Neural cell (in vitro differentiated cells): ENCODE data around the gene MYO10.

Experiments
- CTCF ChIP-seq: fragments of 450-650 bp; IDR thresholded peaks from 2 replicates; pipeline ENCODE4 v1.5.1; 2014; ENCODE audit warnings: antibody characterized with exemption, mild to moderate bottlenecking, moderate library complexity; ENCODE audit not compliant: poor library complexity, severe bottlenecking
- EP300 ChIP-seq: fragments of 450-650 bp; conservative IDR thresholded peaks from 2 replicates; pipeline ENCODE4 v1.6.1; 2014; ENCODE audit warnings: antibody characterized with exemption, mild to moderate bottlenecking, moderate library complexity; ENCODE audit not compliant: poor library complexity, severe bottlenecking
- EZH2 ChIP-seq: fragments of 200-600, 300-800 bp; shearing (Covaris generic), sonication (generic); IDR thresholded peaks from 2 replicates; pipeline ENCODE4 v1.6.1; 2014; ENCODE audit warnings: antibody characterized with exemption, low read length, borderline replicate concordance, mild to moderate bottlenecking; ENCODE audit not compliant: insufficient read depth, poor library complexity, severe bottlenecking
- MXI1 ChIP-seq: fragments of 450-650 bp; conservative IDR thresholded peaks from 2 replicates; pipeline ENCODE4 v1.6.1; 2014; ENCODE audit warnings: antibody characterized with exemption, mild to moderate bottlenecking; ENCODE audit not compliant: poor library complexity, severe bottlenecking
- POLR2AphosphoS5 ChIP-seq: IDR thresholded peaks from 2 replicates; pipeline ENCODE4 v1.6.1; 2012
- RAD21 ChIP-seq: fragments of 450-650 bp; conservative IDR thresholded peaks from 2 replicates; pipeline ENCODE4 v1.6.1; 2014; ENCODE audit warnings: antibody characterized with exemption, mild to moderate bottlenecking, moderate library complexity
- REST ChIP-seq: IDR thresholded peaks from 2 replicates; pipeline ENCODE4 v1.6.1; 2012; ENCODE audit warnings: borderline replicate concordance
- SMC3 ChIP-seq: fragments of 450-650 bp; conservative IDR thresholded peaks from 2 replicates; pipeline ENCODE4 v1.6.1; 2014; ENCODE audit warnings: antibody characterized with exemption, mild to moderate bottlenecking, moderate library complexity; ENCODE audit not compliant: poor library complexity
- TAF1 ChIP-seq: IDR thresholded peaks from 2 replicates; pipeline ENCODE4 v1.6.1; 2012; ENCODE audit warnings: low read depth

GRCh38 chr5:16866273-16866672 lies 69.8 kb downstream of the MYO10 start:
- TF ChIP-seq RAD21 = no peak
- TF ChIP-seq CTCF = no peak
- TF ChIP-seq SMC3 = no peak
- TF ChIP-seq TAF1 = no peak
- no peak for TF ChIP-seq POLR2AphosphoS5
- TF ChIP-seq EZH2 = no peak
- no peak for TF ChIP-seq EP300
- no peak for TF ChIP-seq REST
- TF ChIP-seq MXI1 = no peak
